GM12878 (cell line): ENCODE results near the gene FERMT2. TPM values are rescaled to one million over a fixed set of nuclear protein-coding genes. Genes with fewer than 3 reads are reported as not detected.

ENCODE experiments used
- ATAC-seq: fragments of 200-7000 bp; cut with Tn5 transposase; 3 replicates; pipeline ENCODE4 v1.9.1; 2020; ENCODE audit warnings: mild to moderate bottlenecking, moderate library complexity
- BruUV-seq: library from RNA; stranded (reverse); fragments of 400-500 nt; replicated peaks from 2 replicates; lab custom pipeline; 2021; lab: Mats Ljungman, UMichigan
- CTCF ChIA-PET: fragments of 300-600 bp; sonication (Branson Sonifier 250); formaldehyde crosslinking; extraction: SDS; loops from one replicate; lab custom pipeline; 2021; ENCODE audit warnings: inconsistent platforms; lab: Yijun Ruan, JAX
- POLR2A ChIA-PET: fragments of 350-600 bp; formaldehyde crosslinking; extraction: SDS; loops from one replicate; lab custom pipeline; 2021; ENCODE audit warnings: inconsistent platforms; lab: Charles Lee
- RAD21 ChIA-PET: fragments of 300-600 bp; sonication (Branson Sonifier 250); formaldehyde crosslinking; loops from one replicate; lab custom pipeline; 2023; ENCODE audit warnings: antibody characterized with exemption; ENCODE audit not compliant: unreplicated experiment; lab: Charles Lee
- SMC1A ChIA-PET: fragments of 300-600 bp; sonication (Branson Sonifier 250); formaldehyde crosslinking; loops from one replicate; lab custom pipeline; 2023; ENCODE audit not compliant: unreplicated experiment, uncharacterized antibody; lab: Charles Lee
- DNase-seq: peaks from one replicate; pipeline ENCODE4 v3.0.0-alpha.2; 2011; ENCODE audit warnings: low read depth, low spot score
- FAIRE-seq: peaks from 3 replicates; lab custom pipeline; 2011; peaks lifted over from hg19 to GRCh38; lab: Jason Lieb, UNC
- H2AFZ ChIP-seq: 2 replicates; pipeline ENCODE4 v1.6.0; 2011; ENCODE audit warnings: low read depth, low read length, control low read depth; ENCODE audit not compliant: control insufficient read depth
- H3K27ac ChIP-seq: 2 replicates; pipeline ENCODE4 v1.5.1; 2011; ENCODE audit warnings: control low read depth; ENCODE audit not compliant: control insufficient read depth, insufficient read depth
- H3K27me3 ChIP-seq, 2 experiments: replicated peaks in 1 of 2; 2 replicates each; pipeline versions ENCODE4 v1.6.0 to v1.6.1; 2011; ENCODE audit warnings: low read length in 1 of 2; ENCODE audit not compliant: control insufficient read depth in 2 of 2, insufficient read depth in 2 of 2
- H3K36me3 ChIP-seq, 2 experiments: 2 replicates each; pipeline ENCODE4 v1.5.1; 2011; ENCODE audit warnings: low read length in 1 of 2; ENCODE audit not compliant: control insufficient read depth in 2 of 2, insufficient read depth in 2 of 2
- H3K4me1 ChIP-seq: 2 replicates; pipeline ENCODE4 v1.6.1; 2011; ENCODE audit warnings: mild to moderate bottlenecking, low read length, moderate library complexity, mixed read lengths; ENCODE audit not compliant: control insufficient read depth, insufficient read depth
- H3K4me2 ChIP-seq: 2 replicates; pipeline ENCODE4 v1.6.0; 2011; ENCODE audit warnings: control low read depth; ENCODE audit not compliant: control insufficient read depth, insufficient read depth
- H3K4me3 ChIP-seq: fragments of 200-600 bp; sonication (generic); 2 replicates; pipeline ENCODE4 v1.5.1; 2016
- H3K79me2 ChIP-seq: 2 replicates; pipeline ENCODE4 v1.6.0; 2011; ENCODE audit warnings: low read length; ENCODE audit not compliant: control insufficient read depth, insufficient read depth
- H3K9ac ChIP-seq: 2 replicates; pipeline ENCODE4 v1.8.0; 2011; ENCODE audit warnings: low read length, control low read depth, mixed read lengths; ENCODE audit not compliant: control insufficient read depth, insufficient read depth
- H3K9me3 ChIP-seq: replicated peaks from 3 replicates; pipeline ENCODE4 v1.5.1; 2011; ENCODE audit warnings: mild to moderate bottlenecking, low read length; ENCODE audit not compliant: control insufficient read depth, insufficient read depth
- H4K20me1 ChIP-seq: 2 replicates; pipeline ENCODE4 v1.6.0; 2011; ENCODE audit not compliant: control insufficient read depth, insufficient read depth
- CEBPB ChIP-seq, 2 experiments: fragments of 150-350 bp in 1 of 2; IDR thresholded peaks; 2 replicates each; pipeline ENCODE4 v1.6.1; 2012 to 2014; ENCODE audit warnings: low read depth in 2 of 2, low read length in 2 of 2, borderline replicate concordance in 1 of 2, inconsistent platforms in 1 of 2
- CREB1 ChIP-seq: IDR thresholded peaks from 2 replicates; pipeline ENCODE4 v1.6.1; 2012; ENCODE audit warnings: low read depth, mild to moderate bottlenecking, inconsistent platforms
- CREM ChIP-seq: IDR thresholded peaks from 2 replicates; pipeline ENCODE4 v1.6.1; 2014; ENCODE audit warnings: antibody characterized with exemption, low read depth
- EP300 ChIP-seq, 2 experiments: fragments of 150-350 bp in 1 of 2; IDR thresholded peaks; 2 replicates each; pipeline ENCODE4 v1.6.1; 2011 to 2012; ENCODE audit warnings: low read depth in 2 of 2, low read length in 2 of 2, borderline replicate concordance in 1 of 2, improper control_type of control experiment in 1 of 2, inconsistent platforms in 1 of 2; ENCODE audit not compliant: control insufficient read depth in 1 of 2
- ETV6 ChIP-seq, 2 experiments: fragments of 450-650 bp in 1 of 2; IDR thresholded peaks in 1 of 2; conservative IDR thresholded peaks in 1 of 2; 2 replicates each; pipeline ENCODE4 v1.6.1; 2014; ENCODE audit warnings: antibody characterized with exemption in 1 of 2, borderline replicate concordance in 1 of 2, low read depth in 1 of 2, mild to moderate bottlenecking in 1 of 2, moderate library complexity in 1 of 2
- HDAC6 ChIP-seq: fragments of 200-600 bp; sonication (generic); IDR thresholded peaks from one replicate; pipeline ENCODE4 v1.8.0; 2017; ENCODE audit warnings: antibody characterized with exemption; ENCODE audit not compliant: unreplicated experiment
- KAT2A ChIP-seq: conservative IDR thresholded peaks from 2 replicates; pipeline ENCODE4 v1.6.1; 2011; ENCODE audit warnings: low read depth, low read length; ENCODE audit not compliant: control insufficient read depth
- MTA2 ChIP-seq: fragments of 450-650 bp; IDR thresholded peaks from 2 replicates; pipeline ENCODE4 v1.6.1; 2016; ENCODE audit warnings: low read depth, mild to moderate bottlenecking, moderate library complexity
- NFIC ChIP-seq: IDR thresholded peaks from 2 replicates; pipeline ENCODE4 v1.6.1; 2012; ENCODE audit warnings: low read depth, mild to moderate bottlenecking, inconsistent platforms, low read length, moderate library complexity
- NFYB ChIP-seq: IDR thresholded peaks from 2 replicates; pipeline ENCODE4 v1.6.1; 2011; ENCODE audit warnings: low read depth, mild to moderate bottlenecking, low read length, improper control_type of control experiment, moderate library complexity; ENCODE audit not compliant: insufficient read depth
- NR2F1 ChIP-seq: fragments of 450-650 bp; conservative IDR thresholded peaks from 2 replicates; pipeline ENCODE4 v1.6.1; 2017; ENCODE audit warnings: mild to moderate bottlenecking
- SUPT20H ChIP-seq: IDR thresholded peaks from 2 replicates; pipeline ENCODE4 v1.6.1; 2011; ENCODE audit warnings: low read depth, mild to moderate bottlenecking, low read length, moderate library complexity, borderline replicate concordance; ENCODE audit not compliant: control insufficient read depth
- TCF3 ChIP-seq: IDR thresholded peaks from 2 replicates; pipeline ENCODE4 v1.6.1; 2012; ENCODE audit warnings: low read depth, mild to moderate bottlenecking, low read length, borderline replicate concordance; ENCODE audit not compliant: insufficient read depth
- WGBS: methylation state at CpG from one replicate; pipeline ENCODE4 v1.1.6; 2016; ENCODE audit warnings: low lambda C conversion rate; ENCODE audit not compliant: insufficient replicate concordance, insufficient coverage; ENCODE audit errors: missing lambda C conversion rate; 5-methylcytosine and 5-hydroxymethylcytosine counted together
- in situ Hi-C: fragments of 300-500 bp; cut with MboI; formaldehyde crosslinking; loops from 9 replicates; pipeline ENCODE4 v1.14.3; 2018; ENCODE audit warnings: mixed read lengths
- intact Hi-C: fragments of 100-400 bp; cut with micrococcal nuclease; formaldehyde crosslinking; loops from one replicate; pipeline ENCODE4 v1.14.2; 2022; ENCODE audit not compliant: unreplicated experiment
- polyA plus RNA-seq, 11 experiments: library from polyadenylated mRNA; depleted of rRNA in 4 of 11; unstranded in 6 of 11; stranded (reverse) in 5 of 11; fragments of >200 nt; fragmentation: Nextera tagmentation in 4 of 11; fragmentation: Illumina TruSeq in 1 of 11; extraction: Ambion mirVana in 4 of 11; extraction: Trizol in 1 of 11; gene quantifications; 1 replicate in 1 of 11; 2 replicates in 10 of 11; pipeline versions ENCODE4 v1.2.1 to v1.2.3, GENCODE V29; 2011 to 2016; ENCODE audit warnings: inconsistent platforms in 2 of 11, missing spikeins in 2 of 11, low read depth in 1 of 11
- total RNA-seq, 4 experiments: library from RNA; depleted of rRNA in 3 of 4; stranded (reverse); fragments of >200 nt in 3 of 4; fragmentation: Illumina TruSeq in 1 of 4; extraction: Trizol in 1 of 4; gene quantifications; 2 replicates each; pipeline versions ENCODE4 v1.2.1 to v1.2.3, GENCODE V29; 2013 to 2021

The FERMT2 gene
- total and polyA plus RNA-seq, 10 of the 15 experiments (the other 5 are each of a cell fraction or from before 2014, with no cell fraction given): 4.9 to 35.5 (median 19.5) TPM

GRCh38 chr14:52918486-52918885 is 32.4 kb downstream of the FERMT2 start (continued):
- TF ChIP-seq NFIC (peak; percentile 77), EP300 (IDR thresholded peaks at IDR 0.05; ENCODE audit: borderline replicate concordance in 1 of 2, control insufficient read depth in 1 of 2, low read depth in 2 of 2, low read length in 2 of 2) (0 out of 4 replicates have a peak, but pooled peaks have one; percentile 26 to 40), KAT2A (no peak), MTA2 (0 out of 2 replicates have a peak, but pooled peaks have one; percentile 23), ETV6 (conservative IDR thresholded peaks at IDR 0.05 in 1 of 2, IDR thresholded peaks at IDR 0.05 in 1 of 2; ENCODE audit: borderline replicate concordance in 1 of 2, low read depth in 1 of 2) (peak in 1 of 2 experiments; percentile 92; a peak in 2 of 4 replicates), NR2F1 (no peak), CREB1 (peak; percentile 69; the same call in 1 of the 2 replicates), CEBPB (IDR thresholded peaks at IDR 0.05; ENCODE audit: borderline replicate concordance in 1 of 2, low read depth in 2 of 2, low read length in 2 of 2) (no peak), NFYB (no peak), TCF3 (no peak), SUPT20H (no peak), CREM (peak; percentile 64; the same call in 1 of the 2 replicates)

GRCh38 chr14:52917735-52918134 is 33.1 kb downstream of the FERMT2 start:
- no peak overlapping the region for H3K9ac ChIP-seq
- TF ChIP-seq HDAC6: no peak
- FAIRE-seq (no peak), DNase-seq (no peak), ATAC-seq (peak; percentile 28)
- CTCF ChIA-PET: interaction anchor here (1.4 to 1.5 kb wide), 3 partner anchors 19 to 28 kb away, joined by 3 to 4 read pairs (median 3); no protein-coding TSS in a partner anchor
- H3K9me3 ChIP-seq: no peaks in the 10 kb centered on the region
- in situ Hi-C loops: no loop called here
- no peaks in the 10 kb centered on the region for H3K36me3 ChIP-seq
- no peak overlapping the region for H3K27ac ChIP-seq
- H4K20me1 ChIP-seq: no peaks in the 10 kb centered on the region
- BruUV-seq: no TSS peak
- H3K4me2 ChIP-seq: no peak overlapping the region
- POLR2A ChIA-PET: interaction anchor here (1.2 kb wide), 1 partner anchor 16 kb away, joined by 3 read pairs; no protein-coding TSS in a partner anchor
- 100% methylated on average over 1 of the region's 1 CpG for WGBS
- SMC1A ChIA-PET: interaction anchor here (1.1 to 10.1 kb wide), 4 partner anchors 8 to 35 kb away, joined by 3 to 79 read pairs (median 6); no protein-coding TSS in a partner anchor
- no peak overlapping the region for H3K4me3 ChIP-seq
- intact Hi-C loops: loop anchor here (5.0 kb wide), 1 partner anchor 35 kb away; the partner anchor contains the start of gene FERMT2
- RAD21 ChIA-PET: interaction anchor here (1.5 to 3.8 kb wide), 3 partner anchors 17 to 43 kb away, joined by 5 to 17 read pairs (median 9); no protein-coding TSS in a partner anchor
- H2AFZ ChIP-seq: no peak overlapping the region; the same call in 1 of the 2 replicates
- H3K27me3 ChIP-seq: no peaks in the 10 kb centered on the region
- no peaks in the 10 kb centered on the region for H3K79me2 ChIP-seq
- peaks cover 6% of the 10 kb centered on the region for H3K4me1 ChIP-seq
